HG03280 (cell line): ENCODE measurements around the gene SCN4A.
"Not testable (repeated sequence)": the region's sequence is repeated elsewhere in the genome, so short reads cannot be mapped to it uniquely, and the experiment has no call there.

Source experiments
- ATAC-seq: cut with Tn5 transposase; IDR thresholded peaks from one replicate; pipeline ENCODE4 v1.9.1; 2021; ENCODE audit warnings: mild to moderate bottlenecking, moderate library complexity; ENCODE audit not compliant: unreplicated experiment

Gene SCN4A

GRCh38 chr17:63986821-63987220 is 14.1 kb upstream of the SCN4A start:
- no peak for ATAC-seq

- ATAC-seq: no peak
These were observed 12.8 kb upstream of the SCN4A start for GRCh38 chr17:63985387-63986140.

GRCh38 chr17:63984651-63985386 is 12.1 kb upstream of the SCN4A start:
- no peak for ATAC-seq

GRCh38 chr17:63984236-63984635 is 11.5 kb upstream of the SCN4A start:
- no peak for ATAC-seq

GRCh38 chr17:63983320-63983719 is 10.6 kb upstream of the SCN4A start:
- no peak for ATAC-seq

GRCh38 chr17:63982641-63983040 is 9.9 kb upstream of the SCN4A start:
- not testable (repeated sequence) for ATAC-seq

GRCh38 chr17:63978272-63979200 is 5.8 kb upstream of the SCN4A start:
- ATAC-seq: no peak

- no peak for ATAC-seq
These were observed 4.0 kb upstream of the SCN4A start for GRCh38 chr17:63976702-63977101.

- ATAC-seq: no peak
These were observed 2.9 kb upstream of the SCN4A start for GRCh38 chr17:63975541-63976092.

- no peak for ATAC-seq
These were observed 2.0 kb upstream of the SCN4A start for GRCh38 chr17:63974594-63975192.

- ATAC-seq: no peak
These were observed 1.3 kb upstream of the SCN4A start for GRCh38 chr17:63973930-63974593.

GRCh38 chr17:63973247-63973646 is 529 bp upstream of the SCN4A start:
- no peak for ATAC-seq

GRCh38 chr17:63969278-63969677 is 3.4 kb downstream of the SCN4A start:
- ATAC-seq: no peak

GRCh38 chr17:63967953-63968352 is 4.8 kb downstream of the SCN4A start:
- no peak for ATAC-seq

GRCh38 chr17:63966646-63967264 is 6.0 kb downstream of the SCN4A start:
- ATAC-seq: no peak

- ATAC-seq: no peak
These were observed 9.6 kb downstream of the SCN4A start for GRCh38 chr17:63963123-63963522.

- no peak for ATAC-seq
These were observed 10.4 kb downstream of the SCN4A start for GRCh38 chr17:63962298-63962744.

GRCh38 chr17:63961355-63962212 is 11.1 kb downstream of the SCN4A start:
- peak; percentile 56 for ATAC-seq

- ATAC-seq: no peak
These were observed 12.3 kb downstream of the SCN4A start for GRCh38 chr17:63960430-63960829.
